Measurements from ENCODE around the gene FAM117A.
"Not testable (repeated sequence)": the region's sequence is repeated elsewhere in the genome, so short reads cannot be mapped to it uniquely, and the experiment has no call there.

The FAM117A gene

DNA sequence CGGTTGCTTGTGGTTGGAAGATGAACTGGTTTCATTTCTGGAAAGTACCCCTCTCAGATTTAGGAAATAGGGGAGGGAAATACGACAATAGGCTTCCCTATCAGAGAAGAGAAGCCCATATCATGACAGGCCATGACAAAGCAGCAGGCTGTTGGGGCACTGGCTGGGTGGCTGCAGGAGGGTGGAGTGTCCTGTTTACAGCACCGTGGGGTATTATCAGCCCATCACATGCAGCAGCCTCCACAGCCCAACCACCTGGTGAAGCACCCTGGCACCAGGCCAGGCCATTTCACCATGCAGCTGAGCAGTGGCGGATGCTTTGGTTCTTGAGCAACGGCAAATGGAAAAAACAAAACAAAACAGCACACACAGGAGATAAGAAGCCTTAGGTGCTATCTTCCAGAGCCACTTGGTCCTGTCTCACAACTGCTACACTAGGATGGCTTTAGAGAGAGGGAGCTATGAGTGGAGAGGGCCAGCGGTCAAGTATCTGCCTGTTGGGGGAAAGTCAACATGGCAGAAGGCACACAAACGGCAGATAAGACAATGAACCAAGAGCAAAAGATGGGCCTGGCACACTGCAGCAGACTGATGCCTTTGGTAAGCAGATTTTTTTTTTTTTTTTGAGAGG, 24.2 kb downstream of the FAM117A start:
- peak; percentile 81 to 85 for DNase-seq

DNA sequence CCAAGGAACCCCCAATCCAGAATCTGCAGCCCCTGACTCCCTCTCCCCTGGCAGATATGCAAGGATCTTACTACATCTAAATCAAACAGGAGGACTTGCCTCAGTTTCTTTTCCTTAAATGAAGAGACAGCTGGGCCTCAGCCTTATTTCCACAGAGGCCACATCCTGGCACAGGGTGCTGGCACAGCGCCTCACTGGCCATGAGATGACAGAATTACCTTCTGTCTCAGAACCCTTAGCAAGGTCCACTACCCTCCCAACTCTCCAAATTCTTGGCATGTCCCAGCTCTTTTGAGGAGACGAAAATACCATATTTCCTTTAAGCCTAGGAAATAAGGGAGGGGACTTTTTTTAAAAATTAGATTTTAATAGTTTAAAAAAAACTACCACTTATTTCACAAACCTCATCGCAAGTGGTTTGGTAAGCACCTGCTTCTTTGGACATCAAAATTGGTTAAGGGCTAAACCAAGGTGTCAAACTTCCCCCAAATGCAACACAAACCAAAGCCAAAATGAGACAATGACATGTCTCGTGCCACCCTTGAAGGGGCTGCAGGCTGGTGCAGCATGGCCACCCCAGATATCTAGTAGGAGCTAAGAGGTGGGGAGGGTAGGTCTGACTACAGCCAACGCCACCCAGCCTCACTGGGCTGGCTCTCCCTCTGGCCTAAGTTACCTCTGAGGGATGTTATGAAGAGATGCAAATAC, 25.3 kb downstream of the FAM117A start:
- no peak for DNase-seq

DNA sequence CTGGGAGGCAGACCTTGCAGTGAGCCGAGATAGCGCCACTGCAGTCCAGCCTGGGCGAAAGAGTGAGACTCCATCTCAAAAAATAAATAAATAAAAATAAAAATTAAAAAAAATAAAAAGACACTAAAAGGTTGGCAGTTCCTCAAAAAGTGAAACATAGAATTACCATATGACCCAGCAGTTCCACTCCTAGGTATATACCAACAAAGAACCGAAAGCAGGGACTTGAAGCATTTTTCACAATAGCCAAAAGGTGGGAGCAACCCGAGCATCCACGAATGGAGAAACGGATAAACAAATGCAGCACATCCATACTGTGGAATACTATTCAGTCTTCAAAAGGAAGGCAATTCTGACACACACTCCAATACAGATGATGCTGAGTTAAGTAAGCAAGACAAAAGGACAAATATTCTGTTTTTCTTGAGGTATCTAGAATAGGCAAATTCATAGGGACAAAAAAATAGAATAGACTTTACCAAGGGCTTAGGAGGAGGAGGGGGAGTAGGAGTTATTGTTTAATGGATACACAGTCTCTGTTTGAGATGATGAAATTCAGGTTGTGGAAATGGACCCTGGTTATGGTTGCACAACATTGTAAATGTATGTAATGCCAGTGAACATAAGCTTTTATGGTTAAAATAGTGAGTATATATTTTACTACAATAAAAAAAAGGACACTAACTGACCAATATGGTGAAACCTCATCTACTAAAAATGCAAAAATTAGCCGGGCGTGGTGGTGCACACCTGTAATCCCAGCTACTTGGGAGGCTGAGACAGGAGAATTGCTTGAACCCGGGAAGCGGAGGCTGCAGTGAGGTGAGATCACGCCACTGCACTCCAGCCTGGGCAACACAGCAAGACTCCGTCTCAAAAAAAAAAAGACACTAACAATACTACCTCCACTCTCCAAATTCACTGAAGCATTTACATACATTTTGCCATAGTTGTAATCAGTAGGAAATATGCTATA, 29.1 kb downstream of the FAM117A start:
- DNase-seq = no peak

DNA sequence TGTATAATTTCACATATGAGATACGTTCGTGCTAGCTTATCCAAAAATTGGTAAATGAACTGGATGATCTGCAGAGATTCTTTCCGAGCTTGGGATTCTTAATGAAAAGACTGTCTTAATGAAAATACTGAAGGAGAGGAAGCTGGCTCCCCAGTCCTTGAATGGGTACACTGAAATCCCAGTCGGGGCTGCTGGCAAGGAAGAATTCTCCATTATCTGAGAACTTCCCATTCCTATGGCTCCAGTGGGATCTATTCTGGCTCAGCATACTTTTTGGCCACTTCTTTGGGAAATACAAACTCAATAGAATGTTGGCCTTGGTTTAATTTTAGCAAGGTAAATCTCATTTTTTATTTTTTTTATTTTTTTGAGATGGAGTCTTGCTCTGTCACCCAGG, 32.5 kb downstream of the FAM117A start:
- DNase-seq = no peak

DNA sequence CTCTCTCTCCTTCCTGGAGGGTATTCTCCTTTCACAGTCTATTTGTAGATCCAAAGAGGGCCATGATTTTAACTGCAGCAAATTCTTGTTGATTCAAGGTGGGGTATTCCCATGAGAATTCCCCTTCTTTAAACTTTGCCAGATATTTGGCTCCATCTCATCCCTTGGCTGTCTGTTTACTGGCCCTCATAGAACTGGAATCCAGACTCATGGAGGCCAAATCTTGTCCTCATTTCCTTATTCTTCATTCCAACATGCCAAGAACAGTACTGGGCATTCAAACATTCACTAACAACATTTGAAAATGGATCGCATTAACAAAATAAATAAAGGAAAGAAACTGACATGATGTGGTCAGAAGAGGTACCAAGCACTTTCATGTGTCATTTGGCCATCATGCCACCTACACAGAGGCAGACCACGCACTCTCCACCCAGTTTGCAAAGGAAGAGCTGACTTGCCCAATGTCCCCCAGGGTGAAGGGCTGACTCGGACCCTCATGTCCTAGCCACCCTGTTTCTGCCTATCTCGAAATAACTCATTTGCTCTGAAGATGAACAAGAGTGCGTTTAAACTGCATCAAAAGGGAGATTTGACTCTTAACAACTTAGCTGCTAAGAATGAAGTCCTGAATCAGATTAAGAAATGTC, 33.0 kb downstream of the FAM117A start:
- no peak for DNase-seq

DNA sequence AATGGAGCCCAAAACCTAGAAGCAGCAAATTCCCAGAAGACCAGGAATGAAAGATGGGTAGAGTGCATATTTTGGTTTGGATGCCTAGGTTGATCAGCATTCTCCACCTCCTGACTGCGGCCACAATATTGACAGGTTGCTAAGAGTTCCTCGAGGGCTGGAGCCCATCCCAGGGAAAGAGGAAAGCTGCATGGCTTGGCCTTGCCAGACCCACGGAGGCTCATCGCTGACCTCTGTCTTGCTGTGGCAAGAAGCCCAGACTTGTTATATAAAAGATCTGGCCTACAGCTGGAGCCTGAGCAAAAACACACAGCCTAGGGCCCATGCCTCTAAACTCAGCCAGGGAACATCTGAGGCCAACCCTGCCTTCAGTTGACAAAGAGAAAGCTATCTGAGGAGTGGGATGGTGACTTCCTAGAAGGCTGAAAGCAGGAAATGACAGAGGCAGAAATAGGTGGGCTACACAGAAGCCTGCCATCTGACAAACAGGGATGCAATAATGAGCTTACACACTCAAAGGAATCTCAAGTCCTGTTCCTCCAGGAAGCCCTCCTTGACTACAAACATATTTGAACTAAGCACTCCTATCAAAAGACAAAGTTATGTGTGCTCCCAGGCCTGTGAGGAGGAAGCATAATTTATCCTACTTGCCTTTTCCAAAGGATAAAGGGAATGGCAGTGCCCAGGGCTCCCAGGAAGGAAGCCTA, 33.7 kb downstream of the FAM117A start:
- DNase-seq = no peak

DNA sequence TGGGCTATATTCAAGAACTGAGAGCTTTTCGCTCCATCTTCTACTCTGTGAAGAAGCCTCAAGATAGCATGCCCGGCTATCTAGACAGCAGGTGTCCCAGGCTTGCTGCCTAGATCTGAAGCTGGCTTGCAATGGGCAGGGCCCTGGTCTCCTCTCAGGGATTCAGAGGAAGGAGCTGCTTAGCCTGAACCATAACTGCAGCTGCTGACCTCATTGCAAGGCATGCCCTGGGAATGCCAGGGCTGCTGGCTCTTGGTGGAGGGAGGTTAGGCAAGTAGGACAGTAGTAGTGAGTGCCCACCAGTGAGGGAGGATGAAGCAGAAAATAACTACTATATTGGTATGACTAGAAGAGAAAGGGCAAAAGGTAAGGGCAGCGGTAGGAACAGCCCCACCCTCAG, 34.9 kb downstream of the FAM117A start:
- DNase-seq = no peak

DNA sequence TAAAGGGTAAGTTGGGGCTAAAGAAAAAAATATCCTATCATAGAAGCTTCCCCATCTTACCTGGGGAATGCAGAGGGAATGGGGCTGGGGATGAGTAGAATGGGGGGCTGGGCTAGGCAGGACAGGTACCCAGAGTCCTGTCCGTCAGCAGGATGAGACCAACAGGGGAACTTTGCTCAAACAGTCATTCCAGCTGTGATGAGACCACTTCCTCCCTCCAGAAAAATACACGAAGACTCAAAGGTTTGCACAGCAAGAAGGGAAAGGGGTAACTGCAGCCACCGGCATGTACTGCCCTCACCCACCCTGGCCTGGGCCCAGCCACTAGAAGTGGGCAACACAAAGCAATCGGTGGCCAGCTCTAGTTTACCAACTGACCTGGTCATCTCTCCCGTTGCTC, 35.5 kb downstream of the FAM117A start:
- no peak for DNase-seq

DNA sequence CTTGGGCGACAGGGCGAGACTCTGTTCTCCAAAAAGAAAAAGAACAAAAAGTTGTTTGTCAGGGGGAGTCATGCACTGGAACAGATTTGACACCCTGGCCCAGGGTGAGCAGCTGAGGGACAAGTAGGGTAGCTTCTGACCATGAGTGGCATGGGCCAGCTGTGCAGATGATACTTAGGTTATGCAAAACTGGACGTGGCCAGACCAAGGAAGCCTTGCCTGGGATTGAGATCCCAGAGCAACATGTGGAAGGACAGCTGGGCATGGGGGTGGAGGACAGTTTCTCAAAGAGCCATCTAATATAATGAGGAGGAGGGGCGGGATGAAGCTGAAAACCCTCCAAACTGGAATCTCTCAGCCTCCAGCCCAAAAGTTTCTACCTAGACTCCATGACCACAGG, 36.6 kb downstream of the FAM117A start:
- DNase-seq = no peak

DNA sequence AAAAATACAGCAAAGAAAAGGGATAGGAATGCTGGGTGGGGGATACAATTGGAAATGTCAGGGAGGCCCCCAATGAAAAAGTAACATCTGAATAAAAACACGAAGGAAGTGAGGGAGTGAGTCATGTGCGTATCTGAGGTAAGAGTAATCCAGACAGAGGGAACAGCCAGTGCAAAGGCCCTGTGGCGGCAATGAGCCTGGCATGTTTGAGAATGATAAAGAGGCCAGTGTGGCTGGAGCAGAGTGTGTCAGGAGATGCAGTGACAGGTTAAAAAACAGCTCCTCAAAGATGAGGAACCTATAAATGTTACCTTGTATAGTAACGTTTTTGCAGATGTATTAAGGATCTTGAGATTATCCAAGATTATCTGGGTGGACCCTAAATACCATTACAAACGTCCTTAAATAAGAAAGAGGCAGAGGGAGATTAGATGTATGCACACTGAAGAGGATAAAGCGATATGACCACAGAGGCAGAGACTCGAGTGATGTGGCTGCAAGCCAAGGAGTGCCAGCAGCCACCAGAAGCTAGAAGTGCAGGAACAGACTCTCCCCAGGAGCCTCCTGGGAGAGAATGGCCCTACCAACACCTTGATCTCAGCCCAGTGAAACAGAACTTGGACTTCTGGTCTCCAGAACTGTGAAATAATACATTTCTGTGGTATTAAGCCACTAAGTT, 38.3 kb downstream of the FAM117A start:
- no peak for DNase-seq

DNA sequence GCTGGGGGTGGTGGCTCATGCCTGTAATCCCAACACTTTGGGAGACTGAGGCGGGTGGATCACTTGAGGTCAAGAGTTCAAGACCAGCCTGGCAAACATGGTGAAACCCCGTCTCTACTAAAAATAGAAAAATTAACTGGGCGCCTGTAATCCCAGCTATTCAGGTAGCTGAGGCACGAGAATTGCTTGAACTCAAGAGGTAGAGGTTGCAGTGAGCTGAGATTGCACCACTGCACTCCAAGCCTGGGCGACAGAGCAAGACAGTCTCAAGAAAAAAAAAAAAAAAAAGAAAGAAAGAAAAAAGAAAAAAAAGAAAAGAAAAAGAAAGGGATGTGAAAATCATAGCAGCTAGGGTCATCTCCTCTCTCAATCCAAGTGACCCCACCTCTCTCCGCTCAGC, 39.4 kb downstream of the FAM117A start:
- DNase-seq = not testable (repeated sequence)

DNA sequence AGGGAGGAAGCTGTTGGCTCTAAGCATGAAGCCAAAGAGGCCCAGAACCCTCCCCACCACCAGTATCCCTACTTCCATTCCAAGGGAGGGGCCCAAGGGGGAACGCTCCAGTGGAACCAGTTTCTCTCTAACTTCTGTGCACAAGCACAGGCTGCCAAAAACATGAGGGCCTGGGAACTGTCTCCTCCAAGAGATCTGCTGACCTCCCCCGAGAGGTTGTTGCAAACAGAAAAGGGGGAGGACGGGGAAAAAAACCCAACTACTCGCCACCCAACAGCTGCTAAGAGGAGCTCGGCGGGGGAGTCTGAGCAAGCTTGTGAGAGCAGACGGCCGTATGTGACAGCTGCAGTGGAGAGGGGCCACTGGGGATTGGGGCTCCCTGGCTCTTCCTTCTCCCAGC, 40.5 kb downstream of the FAM117A start:
- no peak for DNase-seq

DNA sequence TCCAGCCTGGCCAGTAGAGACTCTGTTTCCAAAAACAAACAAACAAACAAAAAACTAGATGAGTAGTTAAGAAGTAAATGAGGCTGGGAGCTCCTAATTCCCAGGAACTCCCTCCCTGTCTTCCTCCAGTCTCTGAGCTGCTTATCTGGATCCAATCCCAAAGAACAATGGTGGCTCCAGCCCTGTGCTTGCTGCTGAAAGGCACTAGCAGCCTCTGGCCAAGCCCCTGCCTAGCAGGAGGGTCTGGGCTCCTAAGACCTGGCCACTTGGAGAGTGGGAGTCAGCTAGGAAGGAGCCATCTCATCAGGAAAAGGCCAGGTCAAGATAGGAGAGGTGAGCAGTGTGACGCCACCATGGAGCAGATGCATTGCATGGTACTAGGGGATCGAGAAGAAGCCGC, 41.9 kb downstream of the FAM117A start:
- DNase-seq = no peak

DNA sequence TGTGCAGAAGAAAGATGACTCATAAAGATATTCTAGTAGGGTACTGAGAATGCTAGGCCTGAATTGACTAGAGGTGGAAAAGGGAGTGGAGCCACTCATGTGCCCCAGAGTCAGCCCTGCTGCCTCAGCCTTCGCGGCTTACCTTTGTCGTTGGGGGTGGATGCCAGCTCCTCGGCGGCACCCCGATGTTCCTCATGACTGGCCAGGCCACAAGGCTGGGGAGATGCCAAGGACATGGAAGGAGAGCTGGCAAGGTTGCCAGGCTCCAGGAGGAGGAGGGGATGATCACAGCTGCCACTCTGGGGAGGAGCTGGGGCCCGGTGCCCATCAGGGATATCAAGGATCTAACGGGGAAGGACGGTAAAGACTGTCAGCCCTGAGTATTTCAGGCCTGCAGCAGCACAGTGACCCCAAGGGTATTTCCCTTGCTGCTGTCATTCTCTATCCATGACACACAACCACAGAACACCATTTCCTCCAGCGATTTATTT, 46.5 kb downstream of the FAM117A start:
- peak; percentile 58 to 69 for DNase-seq

DNA sequence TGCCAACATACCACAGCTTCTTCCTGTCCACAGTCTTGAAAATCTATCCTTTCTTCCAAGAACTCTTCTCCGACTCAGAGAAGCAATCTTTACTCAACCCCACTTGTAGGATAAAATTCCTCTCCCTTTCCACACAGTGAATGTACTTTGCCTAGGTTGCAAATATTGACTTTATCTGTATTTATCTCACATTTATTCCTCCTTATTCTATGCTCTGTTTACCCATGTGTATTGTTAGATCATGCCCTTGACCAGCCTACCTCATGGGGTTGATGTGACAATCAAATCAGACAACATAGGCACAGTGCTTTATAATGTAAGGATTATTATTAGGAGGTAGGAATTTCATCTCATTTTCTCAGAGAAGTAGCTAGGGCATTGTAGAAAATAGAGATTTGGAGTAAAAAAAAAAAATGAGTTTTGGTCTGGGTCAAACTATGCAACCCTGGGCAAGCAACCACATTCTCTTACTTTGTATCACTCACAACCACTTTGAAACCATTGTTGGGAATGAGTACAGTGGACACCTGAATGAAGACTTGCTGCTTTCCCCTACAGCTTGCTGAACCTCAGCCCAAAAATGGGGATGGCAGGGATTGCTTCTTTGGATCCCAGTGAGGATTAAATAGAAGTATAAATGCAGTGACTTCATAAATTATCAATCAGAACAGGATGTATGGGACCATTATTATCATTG, 47.1 kb downstream of the FAM117A start:
- DNase-seq = peak in 1 of 2 experiments; percentile 32

DNA sequence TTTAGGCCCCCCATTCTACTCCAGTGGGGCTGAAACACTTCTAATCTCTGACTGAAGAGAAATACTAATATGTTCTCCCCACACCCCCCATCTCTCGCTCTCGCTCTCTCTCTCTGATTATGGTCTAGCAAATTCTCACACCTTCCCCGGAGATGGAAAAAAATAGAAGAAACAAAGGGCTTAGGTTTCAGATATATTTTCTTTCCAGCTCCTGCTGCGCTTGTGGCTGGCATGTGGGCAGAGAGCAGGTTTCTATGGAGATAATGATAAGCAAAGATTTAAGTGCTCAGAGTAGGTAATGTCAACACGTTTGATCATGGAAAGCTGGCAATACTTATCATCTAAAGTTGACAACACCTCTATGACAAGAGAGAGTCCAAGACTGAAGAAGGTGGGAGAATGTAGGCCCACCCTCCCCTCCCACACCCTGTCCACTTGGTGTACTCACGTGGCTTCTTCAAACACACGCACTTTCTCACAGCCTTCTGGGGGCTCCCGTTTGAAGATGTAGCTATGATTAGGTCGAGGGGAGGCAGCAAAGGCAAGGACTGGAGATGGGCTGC, 48.1 kb downstream of the FAM117A start:
- peak; percentile 50 to 56 for DNase-seq

DNA sequence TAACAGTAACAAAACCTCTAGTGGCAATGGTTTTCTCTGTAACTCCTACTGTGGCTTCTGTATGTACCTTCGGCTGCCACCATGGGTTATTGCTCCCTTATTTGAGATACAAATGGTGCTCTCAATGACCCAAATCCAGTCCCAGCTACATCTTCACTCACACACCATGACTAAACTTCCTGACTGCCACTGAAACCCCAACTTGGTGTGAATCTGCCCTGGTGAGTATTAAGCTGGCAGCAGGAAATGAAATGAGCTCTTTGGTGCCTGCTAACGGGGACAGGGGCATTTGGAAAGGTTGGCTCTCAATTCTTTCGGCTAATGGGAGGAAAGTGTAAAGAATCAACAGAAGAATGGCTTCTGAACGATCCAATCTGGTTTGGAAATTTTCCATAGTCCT, 48.7 kb downstream of the FAM117A start:
- DNase-seq = peak; percentile 52 to 54

DNA sequence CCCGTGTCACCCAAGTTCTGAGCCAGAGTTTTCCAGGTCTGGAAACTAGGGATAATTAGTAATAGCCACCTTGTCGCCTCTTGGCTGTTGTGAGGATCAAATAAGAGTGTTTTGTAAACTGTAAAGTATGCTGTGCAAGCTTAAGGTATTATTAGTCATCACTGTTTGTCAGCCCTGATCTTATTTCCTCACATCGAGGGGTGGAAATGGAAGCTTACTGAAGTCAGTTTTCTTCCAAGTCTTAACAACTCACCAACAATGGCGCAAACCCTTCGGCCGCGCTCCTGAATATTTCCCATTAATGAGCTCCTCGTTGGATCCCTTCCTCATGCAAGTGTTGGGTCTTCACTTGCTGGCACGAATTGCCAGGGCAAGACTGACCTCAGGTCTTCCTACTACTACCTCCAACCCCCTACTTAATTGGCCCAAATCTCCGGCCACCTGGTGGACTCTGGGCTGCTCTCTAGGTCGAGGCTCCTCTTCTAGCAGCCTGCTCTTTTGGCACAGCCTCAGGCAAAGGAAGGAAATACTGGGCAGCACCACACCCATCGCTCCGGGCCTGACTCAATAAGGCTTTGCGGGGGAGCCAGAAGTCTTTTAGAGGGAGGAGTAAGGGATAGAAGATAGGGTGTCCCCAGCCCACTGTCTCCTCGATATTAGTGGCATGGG, 55.3 kb downstream of the FAM117A start:
- DNase-seq = no peak

DNA sequence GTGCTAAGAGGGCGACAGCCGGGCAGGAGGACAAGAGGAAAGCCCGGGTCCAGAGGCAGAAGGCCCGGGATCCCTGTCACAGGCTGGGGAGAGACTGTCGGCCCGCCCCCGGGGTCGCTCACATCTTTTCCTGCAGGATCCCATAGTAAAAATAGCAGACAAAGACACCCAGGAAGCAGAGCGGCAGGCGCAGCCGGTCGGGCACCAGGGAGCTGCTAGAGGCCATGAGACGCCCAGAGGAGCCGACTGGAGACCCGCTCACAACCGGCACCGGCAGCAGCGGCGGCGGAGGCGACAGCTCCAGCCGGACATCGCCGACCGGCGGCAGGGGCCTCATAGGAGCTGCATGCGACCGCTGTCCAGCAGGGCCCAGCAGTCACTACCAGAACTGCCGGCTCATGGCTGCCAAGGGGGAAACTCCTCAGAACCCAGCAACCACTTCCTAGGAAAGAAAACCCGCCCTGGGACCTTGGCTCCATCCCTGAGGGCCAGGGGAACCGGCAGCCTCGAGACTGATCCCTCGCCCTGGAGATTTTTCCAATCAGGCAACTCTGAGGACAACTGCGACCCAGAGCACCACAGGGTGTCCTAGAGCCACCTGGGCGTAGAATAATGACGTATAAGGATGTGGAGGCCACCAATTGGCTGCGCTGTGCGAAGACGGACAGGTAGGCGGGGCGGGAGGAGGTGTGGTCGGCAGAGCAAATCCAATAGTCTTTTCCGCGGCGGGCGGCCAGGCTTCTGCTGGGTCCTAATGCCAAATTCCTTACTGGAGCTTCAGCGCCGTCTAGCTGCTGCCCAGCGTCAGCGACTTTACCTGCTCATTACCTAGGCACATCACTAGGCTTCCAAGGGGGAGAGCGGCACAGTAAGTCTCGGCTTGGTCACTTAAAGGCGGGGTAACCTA, 56.1 kb downstream of the FAM117A start, which contains the start of gene SLC35B1:
SLC35B1 (minus strand) TSS at position 357 of the 907 bp plus-strand sequence; CDS start at position 226, 131 bp downstream.
- peak; percentile 97 to 98 for DNase-seq

Data from activated T-cell treated with anti-CD3 and anti-CD28 coated beads, Interleukin-2, amount 50 U/mL, for 48 hours (primary cell).